HG02623 (cell line): Measurements from ENCODE around the gene BMF.
A peak's percentile ranks its signal among the peaks of the same experiment; 100 is the strongest.
"Not testable (repeated sequence)": the region's sequence is repeated elsewhere in the genome, so short reads cannot be mapped to it uniquely, and the experiment has no call there.

Experiments used
- ATAC-seq: cut with Tn5 transposase; IDR thresholded peaks from one replicate; pipeline ENCODE4 v1.9.1; 2021; ENCODE audit warnings: moderate library complexity; ENCODE audit not compliant: unreplicated experiment

Gene BMF

GRCh38 chr15:40128766-40129660 lies 20.3 kb upstream of the BMF start:
- no peak for ATAC-seq

- ATAC-seq: no peak
Observed at GRCh38 chr15:40125950-40126349, 17.3 kb upstream of the BMF start.

- ATAC-seq: not testable (repeated sequence)
Observed at GRCh38 chr15:40124807-40125285, 16.2 kb upstream of the BMF start.

GRCh38 chr15:40124333-40124732 lies 15.7 kb upstream of the BMF start:
- not testable (repeated sequence) for ATAC-seq

- not testable (repeated sequence) for ATAC-seq
Observed at GRCh38 chr15:40123863-40124262, 15.2 kb upstream of the BMF start.

GRCh38 chr15:40122989-40123388 lies 14.3 kb upstream of the BMF start:
- not testable (repeated sequence) for ATAC-seq

- ATAC-seq: no peak
Observed at GRCh38 chr15:40121911-40122638, 13.4 kb upstream of the BMF start.

GRCh38 chr15:40118473-40118872 lies 9.8 kb upstream of the BMF start:
- ATAC-seq: no peak

- ATAC-seq: peak; percentile 89
Observed at GRCh38 chr15:40115670-40116093, 7.0 kb upstream of the BMF start.

- not testable (repeated sequence) for ATAC-seq
Observed at GRCh38 chr15:40115106-40115505, 6.4 kb upstream of the BMF start.

GRCh38 chr15:40114218-40114617 lies 5.5 kb upstream of the BMF start:
- ATAC-seq: no peak

- ATAC-seq: no peak
Observed at GRCh38 chr15:40112789-40113188, 4.1 kb upstream of the BMF start.

- ATAC-seq: no peak
Observed at GRCh38 chr15:40111888-40112287, 3.2 kb upstream of the BMF start.

- ATAC-seq: no peak
Observed at GRCh38 chr15:40110866-40111550, 2.3 kb upstream of the BMF start.

- ATAC-seq: no peak
Observed at GRCh38 chr15:40108061-40108854, 421 bp downstream of the BMF start.

- ATAC-seq: peak; percentile 37
Observed at GRCh38 chr15:40106203-40107161, 2.2 kb downstream of the BMF start.

- ATAC-seq: no peak
Observed at GRCh38 chr15:40105517-40106202, 3.0 kb downstream of the BMF start.

GRCh38 chr15:40104865-40105516 lies 3.7 kb downstream of the BMF start:
- no peak for ATAC-seq
